ENCODE data around the gene RASSF3.
A peak's percentile ranks its signal among the peaks of the same experiment; 100 is the strongest.

The RASSF3 gene

DNA sequence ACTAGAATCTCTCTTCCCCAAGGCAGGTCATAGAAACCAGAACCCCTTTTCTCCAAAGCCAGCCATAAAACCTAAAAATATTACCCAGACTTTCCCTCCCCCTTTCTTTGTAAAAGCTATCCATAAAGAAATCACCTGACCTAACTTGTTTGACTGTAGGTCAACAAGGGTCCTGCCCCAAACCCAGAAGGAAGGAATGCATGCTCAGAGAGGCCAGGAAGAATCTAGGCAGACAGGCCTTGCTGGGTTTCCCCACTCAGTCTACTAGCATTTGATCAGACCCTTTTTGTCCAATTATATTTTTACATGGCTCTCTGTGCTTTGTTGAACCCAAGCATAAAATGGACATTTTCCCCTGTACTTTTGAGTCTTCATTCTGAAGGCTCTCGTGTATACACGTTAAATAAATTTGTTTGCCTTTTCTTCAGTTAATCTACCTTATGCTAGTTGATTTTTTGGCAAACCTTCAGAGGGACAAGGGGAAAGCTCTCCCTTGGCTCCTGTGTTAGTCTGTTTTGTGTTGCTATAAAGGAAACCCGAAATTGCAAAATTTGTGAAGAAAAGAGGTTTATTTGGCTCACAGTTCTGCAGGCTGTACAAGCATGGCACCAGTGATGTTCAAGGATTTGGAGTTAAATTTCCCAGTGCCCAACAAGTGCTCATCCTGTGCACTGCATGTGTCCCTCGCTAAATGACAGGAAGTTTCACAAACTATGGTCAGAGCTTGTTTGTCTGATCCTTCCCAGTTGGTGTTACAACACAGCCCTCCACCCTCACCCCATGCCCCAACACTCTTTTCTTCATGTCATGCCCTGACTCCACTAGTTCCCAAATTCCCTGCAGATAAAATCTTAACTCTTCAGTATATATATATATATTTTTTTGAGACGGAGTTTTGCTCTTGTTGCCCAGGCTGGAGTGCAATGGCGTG, 14.2 kb upstream of the RASSF3 start:
- TF ChIP-seq, protein P1, sequence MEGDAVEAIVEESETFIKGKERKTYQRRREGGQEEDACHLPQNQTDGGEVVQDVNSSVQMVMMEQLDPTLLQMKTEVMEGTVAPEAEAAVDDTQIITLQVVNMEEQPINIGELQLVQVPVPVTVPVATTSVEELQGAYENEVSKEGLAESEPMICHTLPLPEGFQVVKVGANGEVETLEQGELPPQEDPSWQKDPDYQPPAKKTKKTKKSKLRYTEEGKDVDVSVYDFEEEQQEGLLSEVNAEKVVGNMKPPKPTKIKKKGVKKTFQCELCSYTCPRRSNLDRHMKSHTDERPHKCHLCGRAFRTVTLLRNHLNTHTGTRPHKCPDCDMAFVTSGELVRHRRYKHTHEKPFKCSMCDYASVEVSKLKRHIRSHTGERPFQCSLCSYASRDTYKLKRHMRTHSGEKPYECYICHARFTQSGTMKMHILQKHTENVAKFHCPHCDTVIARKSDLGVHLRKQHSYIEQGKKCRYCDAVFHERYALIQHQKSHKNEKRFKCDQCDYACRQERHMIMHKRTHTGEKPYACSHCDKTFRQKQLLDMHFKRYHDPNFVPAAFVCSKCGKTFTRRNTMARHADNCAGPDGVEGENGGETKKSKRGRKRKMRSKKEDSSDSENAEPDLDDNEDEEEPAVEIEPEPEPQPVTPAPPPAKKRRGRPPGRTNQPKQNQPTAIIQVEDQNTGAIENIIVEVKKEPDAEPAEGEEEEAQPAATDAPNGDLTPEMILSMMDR (IDR thresholded peaks at IDR 0.05; ENCODE audit: low read depth, low read length), result no peak
- no peak overlapping the region for H3K4me3 ChIP-seq (replicated peaks in 1 of 2; ENCODE audit: low read depth in 2 of 2, low read length in 2 of 2)
- no peak for DNase-seq (ENCODE audit: low read depth in 2 of 2)

DNA sequence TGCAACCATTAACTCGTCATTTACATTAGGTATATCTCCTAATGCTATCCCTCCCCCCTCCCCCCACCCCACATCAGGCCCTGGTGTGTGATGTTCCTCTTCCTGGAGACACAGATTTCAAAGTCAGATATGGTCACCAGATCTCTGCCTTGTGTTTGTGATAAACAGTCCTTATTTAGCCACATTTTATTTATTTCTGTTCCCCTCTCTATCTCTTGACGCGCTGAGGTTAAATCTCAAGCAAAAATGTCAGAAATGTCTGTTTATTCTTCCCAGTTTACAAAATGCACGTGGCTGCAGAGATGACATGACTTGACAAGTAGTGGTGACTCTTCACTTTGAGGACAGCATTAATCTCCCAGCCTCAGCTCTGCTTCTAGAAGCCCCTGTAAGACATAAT, 11.5 kb upstream of the RASSF3 start:
- no peak overlapping the region for H3K4me3 ChIP-seq (replicated peaks in 1 of 2; ENCODE audit: low read depth in 2 of 2, low read length in 2 of 2)
- DNase-seq (ENCODE audit: low read depth in 2 of 2), result no peak
- TF ChIP-seq, protein P1 (IDR thresholded peaks at IDR 0.05; ENCODE audit: low read depth, low read length), result no peak

DNA sequence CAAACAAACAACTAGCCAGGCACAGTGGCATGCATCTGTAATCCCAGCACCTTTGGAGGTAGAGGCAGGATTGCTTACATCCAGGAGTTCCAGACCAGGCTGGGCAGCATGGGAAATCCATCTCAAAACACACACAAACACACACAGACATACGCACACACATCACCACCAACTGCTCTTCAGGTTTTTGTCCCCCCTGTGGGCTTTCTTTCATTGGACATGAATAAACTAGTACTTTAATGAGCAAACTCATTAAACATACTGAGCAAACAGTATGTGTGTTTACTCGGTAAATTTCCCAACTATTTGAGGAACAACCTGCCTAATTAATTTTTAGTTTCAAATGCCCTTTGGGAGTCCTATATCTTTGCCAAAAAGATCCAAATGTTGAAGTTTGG, 10.1 kb upstream of the RASSF3 start:
- TF ChIP-seq, protein P1 (IDR thresholded peaks at IDR 0.05; ENCODE audit: low read depth, low read length), result no peak
- no peak for DNase-seq (ENCODE audit: low read depth in 2 of 2)
- H3K4me3 ChIP-seq (replicated peaks in 1 of 2; ENCODE audit: low read depth in 2 of 2, low read length in 2 of 2), result no peak overlapping the region

DNA sequence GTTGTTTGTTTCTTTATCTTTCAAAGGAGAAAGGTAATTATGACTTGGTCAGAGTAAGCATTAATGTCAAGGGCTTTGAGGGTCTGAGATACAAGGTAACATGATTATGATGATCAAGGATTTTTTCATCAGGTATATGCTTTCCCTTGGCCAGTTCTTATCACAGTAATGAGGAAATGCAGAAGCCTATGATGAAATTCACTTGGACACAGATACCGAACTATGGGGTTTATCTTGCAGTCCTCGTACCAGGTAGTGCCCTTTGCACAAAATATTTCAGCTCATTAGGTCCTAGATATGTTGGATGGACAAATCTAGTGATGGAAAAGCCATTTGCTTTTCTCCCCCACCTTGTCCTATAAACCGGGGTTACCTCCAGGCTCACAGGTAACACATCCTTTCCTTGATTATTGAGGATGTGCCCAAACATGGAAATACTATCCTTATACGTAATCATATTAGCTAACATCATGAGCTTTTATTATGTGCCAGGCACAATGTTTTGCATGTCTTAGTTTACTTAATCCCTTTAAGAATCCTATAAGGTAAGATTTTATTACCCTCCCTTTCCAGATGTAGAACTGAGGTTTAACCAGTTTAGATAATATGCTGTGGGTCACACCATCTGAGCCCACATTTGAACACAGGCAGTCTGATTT, 7.0 kb upstream of the RASSF3 start:
- no peak for DNase-seq (ENCODE audit: low read depth in 2 of 2)
- no peak overlapping the region for H3K4me3 ChIP-seq (replicated peaks in 1 of 2; ENCODE audit: low read depth in 2 of 2, low read length in 2 of 2)
- TF ChIP-seq, protein P1 (IDR thresholded peaks at IDR 0.05; ENCODE audit: low read depth, low read length), result no peak

DNA sequence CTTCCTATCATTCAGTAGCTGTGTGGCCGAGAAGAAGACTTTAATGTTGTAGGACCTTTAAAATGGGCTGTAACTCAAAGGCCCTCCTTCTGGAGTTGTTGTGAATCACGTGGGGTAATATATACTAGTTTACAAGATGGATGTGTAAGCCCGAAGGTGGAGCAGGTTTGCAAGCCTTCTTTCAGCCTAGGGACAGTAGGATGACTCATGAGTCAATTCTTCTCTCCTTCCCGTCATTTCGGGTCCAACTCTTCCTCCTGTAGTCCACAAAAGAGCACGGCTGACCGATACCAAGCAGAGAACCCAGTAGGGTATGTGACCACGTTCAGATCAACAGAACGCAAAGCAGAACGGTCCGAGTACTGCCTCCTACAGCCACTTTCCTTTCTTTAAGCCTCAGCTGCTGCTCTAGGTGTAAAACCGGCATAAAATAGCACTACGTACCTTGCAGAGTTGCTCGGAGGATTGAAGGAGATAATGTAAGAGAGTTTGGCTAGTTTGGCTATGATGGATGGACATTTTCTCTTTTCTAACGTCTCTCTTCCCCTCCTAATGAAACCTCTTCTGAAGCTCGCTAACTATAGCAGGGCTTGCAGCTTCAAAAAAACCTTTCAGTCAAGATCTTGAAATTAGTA, 1.3 kb upstream of the RASSF3 start:
- DNase-seq (ENCODE audit: low read depth in 2 of 2), result peak; percentile 43 to 66
- peak overlapping the region; percentile 72 to 78 for H3K4me3 ChIP-seq (replicated peaks in 1 of 2; ENCODE audit: low read depth in 2 of 2, low read length in 2 of 2)
- TF ChIP-seq, protein P1 (IDR thresholded peaks at IDR 0.05; ENCODE audit: low read depth, low read length), result no peak

DNA sequence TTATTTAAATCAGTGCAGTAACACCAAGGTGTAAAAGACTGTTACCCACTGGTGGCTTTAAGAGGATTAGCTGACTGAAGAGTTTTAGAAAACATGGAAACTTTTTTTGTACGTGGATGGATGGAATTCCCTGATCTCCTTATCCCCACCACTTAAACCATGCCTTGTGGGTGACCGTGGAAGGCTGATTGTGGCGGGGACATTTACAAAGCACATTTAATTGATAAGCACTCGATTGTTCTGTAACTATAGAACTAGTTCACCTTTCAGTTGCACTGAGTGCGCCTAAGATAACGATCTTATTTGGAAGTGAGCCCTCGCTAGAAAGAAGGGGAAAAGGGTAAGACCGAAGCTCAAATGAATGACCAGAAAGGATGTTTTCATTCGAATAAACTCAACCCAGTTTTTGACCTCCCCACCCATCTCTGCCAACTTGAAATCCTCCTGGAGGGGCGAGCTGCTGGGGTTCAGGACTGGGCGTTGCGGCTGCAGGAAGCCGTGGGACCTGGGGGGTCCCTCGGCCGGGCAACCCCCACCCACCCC, 688 bp upstream of the RASSF3 start:
- TF ChIP-seq, protein P1 (IDR thresholded peaks at IDR 0.05; ENCODE audit: low read depth, low read length), result no peak
- DNase-seq (ENCODE audit: low read depth in 2 of 2), result peak; percentile 21 to 27
- H3K4me3 ChIP-seq (replicated peaks in 1 of 2; ENCODE audit: low read depth in 2 of 2, low read length in 2 of 2), result peak overlapping the region; percentile 72 to 78
